SK-N-DZ (cell line): Measurements from ENCODE around the gene MED27.
A peak's percentile ranks its signal among the peaks of the same experiment; 100 is the strongest.
"Not testable (repeated sequence)": the region's sequence is repeated elsewhere in the genome, so short reads cannot be mapped to it uniquely, and the experiment has no call there.

Experiments used
- DNase-seq: peaks from one replicate; pipeline ENCODE4 v3.0.0-alpha.2; 2015; ENCODE audit warnings: low spot score

The MED27 gene

GRCh38 chr9:131925677-131926177, 153.9 kb downstream of the MED27 start:
- no peak for DNase-seq

GRCh38 chr9:131923766-131924165, 155.9 kb downstream of the MED27 start:
- no peak for DNase-seq

DNA sequence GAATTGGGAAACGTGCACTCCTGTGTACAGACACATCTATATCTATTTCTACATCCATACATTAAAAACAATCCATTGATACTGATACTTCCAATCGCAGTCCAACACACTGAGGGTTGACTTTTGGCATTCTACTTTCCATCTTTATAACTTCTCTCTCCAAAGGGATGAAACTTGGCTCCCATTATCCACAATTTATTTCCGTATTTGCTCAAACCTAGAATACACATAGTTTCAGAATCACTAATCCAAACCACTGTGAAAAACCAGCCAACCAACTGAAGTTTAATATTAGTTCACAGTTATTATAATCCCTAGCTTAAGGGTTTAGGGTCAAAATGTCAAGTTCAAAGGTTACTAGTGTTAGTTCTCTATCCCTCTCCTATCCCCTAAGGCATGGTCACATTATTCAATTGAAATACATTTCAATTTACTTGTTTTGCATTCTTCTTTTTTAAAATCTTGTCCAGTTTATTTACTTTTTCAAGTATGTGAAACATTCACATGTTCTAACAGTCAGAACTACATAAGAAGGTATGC, 156.5 kb downstream of the MED27 start:
- no peak for DNase-seq

- DNase-seq = not testable (repeated sequence)
These were observed 158.0 kb downstream of the MED27 start for GRCh38 chr9:131921635-131922034.

DNA sequence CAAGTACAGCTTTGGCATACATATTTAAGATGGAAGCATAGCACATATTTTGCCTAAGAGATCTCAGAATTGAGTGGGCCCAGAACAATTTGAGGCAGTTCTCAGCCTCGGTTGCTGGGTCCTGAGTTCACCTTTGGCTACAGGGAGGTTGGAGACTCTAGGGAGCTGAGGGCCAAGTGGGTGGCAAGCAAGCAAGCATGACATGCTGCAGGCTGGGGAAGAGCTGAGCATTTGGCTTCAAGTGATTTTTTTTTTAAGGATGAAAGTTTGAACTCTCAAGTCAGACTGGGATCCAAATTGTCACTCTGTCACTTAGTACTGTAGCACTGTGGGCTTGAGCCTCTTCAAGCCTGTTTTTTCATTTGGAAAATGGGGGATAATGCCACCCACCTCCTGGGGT, 160.5 kb downstream of the MED27 start:
- DNase-seq = no peak

- no peak for DNase-seq
These were observed 161.2 kb downstream of the MED27 start for GRCh38 chr9:131918481-131918880.

GRCh38 chr9:131917009-131917408, 162.7 kb downstream of the MED27 start:
- DNase-seq = no peak

DNA sequence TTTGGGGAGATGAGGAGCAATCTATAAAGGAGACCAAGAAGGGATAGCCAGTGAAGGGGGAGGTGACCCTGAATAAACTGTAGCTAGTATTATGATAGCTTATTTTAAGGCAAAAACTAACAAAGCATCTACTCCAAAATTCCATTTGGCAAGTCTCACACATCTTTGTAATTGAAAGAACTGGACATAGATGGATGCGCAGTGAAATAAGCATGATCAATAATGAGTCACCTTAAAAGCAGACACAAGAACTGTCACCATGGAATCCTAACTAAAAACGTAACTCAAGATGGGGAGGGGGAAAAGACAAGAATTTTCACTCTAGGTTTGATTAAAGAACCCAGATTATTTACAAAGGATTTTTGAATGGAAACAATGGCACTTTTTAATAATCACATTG, 164.5 kb downstream of the MED27 start:
- no peak for DNase-seq

DNA sequence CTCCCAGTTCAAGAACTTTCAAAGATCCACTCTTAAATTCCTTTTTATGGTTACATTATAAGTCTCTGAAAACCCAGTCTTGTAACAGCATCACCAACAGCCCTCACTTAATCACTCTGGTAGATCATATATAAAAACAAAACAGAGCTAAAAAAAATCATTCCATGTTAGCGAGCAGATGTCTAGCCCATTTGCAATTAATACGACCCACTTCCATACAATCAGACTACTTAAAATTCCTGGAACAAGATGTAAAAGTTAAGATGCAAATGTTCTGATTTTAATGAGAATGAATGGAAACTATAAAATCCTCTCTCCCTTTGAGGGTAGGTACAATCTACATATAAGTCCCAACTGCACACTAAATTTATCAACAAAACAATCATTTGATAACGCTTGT, 167.0 kb downstream of the MED27 start:
- DNase-seq = no peak

GRCh38 chr9:131912069-131912468, 167.6 kb downstream of the MED27 start:
- no peak for DNase-seq

GRCh38 chr9:131910572-131910971, 169.1 kb downstream of the MED27 start:
- no peak for DNase-seq

DNA sequence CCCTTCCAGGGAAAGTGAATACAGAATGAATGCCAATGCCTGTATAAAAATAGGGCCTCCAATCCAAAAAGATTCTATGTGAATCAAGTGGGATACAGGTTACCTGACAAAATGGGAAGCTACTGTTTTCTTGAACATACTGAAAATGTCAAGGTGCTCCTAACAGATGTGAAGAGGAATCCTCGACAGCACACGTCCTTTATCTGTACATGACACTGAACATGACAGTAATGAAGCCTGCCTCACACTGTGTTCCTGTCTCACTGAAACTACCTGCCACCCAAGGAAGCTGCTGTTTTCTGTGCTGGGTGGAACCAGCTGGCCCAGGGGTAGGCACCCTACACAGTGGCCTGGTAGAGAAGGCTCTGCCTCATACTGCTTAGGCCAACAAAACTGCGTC, 174.5 kb downstream of the MED27 start:
- DNase-seq = no peak

- DNase-seq = no peak
These were observed 180.1 kb downstream of the MED27 start for GRCh38 chr9:131899296-131900228.

GRCh38 chr9:131892902-131893500, 186.7 kb downstream of the MED27 start:
- DNase-seq = no peak

DNA sequence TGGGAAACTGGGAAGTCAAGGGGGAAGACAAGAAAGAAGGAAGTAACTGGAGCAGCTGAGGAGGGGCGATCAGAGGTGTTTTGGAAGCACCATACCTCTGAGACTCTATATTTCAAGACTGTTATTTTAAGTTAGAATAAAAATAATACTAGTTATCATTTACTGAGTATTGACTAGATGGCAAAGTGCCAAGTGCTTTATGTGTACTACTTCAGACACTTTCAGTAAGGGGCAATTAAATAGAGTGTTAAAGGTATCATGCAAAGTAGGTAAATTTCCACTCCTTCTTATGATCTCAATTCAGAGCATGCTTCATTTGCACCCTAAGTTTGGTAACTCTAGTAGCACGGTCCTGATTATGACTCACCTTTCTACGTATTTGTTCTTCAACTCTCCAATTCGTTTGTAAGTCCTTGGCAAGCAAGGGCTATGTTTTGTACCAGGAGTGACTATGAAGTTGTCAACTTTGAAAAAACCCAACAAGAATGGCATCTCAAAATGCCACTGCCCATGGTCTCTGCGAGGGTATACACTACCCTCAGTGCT, 187.4 kb downstream of the MED27 start:
- DNase-seq = no peak

GRCh38 chr9:131891598-131891997, 188.1 kb downstream of the MED27 start:
- no peak for DNase-seq

DNA sequence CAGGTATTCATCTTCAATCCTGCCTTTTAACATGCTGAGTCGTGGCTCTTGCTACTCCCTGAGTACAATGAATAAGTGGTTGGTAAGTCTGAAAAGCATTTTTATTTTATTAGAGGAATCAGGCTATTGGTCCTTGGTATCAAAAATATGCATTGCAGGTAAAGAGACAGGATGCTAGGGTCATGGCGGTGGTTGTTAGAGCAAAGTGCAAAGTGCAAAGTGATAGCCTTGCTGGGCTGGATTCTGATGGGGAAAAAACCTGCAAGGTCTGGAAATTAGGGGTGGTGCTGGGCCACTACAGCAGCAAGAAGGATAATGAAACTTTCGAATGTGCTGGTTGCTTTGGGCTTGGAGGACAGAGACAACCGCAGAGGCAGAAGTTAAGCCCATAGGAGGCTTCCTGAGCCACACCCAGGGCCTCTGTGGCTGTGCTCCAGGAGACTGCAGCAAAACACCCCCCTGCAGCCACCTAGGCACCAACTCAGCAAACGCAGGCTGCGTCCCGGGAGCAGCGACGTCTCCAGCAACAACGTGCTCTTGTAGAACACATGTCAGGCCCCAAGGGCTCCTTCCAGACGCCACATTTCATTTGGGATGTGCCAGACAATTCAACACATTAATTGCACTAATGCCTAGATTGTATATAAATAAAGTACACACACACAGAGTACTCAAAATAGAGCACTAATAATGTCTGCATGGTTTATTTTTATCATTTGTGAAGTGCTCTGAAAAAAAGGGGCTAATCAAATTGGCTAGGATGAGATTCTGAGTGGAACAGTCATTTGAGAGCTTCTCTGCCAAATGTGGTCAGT, 190.0 kb downstream of the MED27 start:
- DNase-seq = no peak

DNA sequence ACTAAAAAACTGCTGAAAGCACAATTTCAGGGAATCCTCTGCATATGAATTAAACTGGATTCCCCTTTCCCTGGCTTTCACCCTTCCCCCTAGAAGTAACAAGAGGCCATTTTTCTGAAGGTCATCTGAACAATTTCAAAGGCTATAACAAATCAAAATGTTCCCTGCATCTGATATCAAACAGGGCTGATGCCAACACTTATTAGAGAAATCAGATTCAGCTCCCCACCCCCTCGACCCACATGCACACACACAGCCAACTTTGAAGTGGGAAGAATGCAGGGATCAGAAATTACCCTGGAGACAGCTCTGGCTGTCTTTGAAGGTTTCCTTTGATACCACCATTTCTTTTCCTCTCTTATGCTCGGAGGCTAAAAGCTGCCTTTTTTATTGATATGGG, 190.7 kb downstream of the MED27 start:
- no peak for DNase-seq

- DNase-seq = no peak
These were observed 192.0 kb downstream of the MED27 start for GRCh38 chr9:131887680-131888079.

DNA sequence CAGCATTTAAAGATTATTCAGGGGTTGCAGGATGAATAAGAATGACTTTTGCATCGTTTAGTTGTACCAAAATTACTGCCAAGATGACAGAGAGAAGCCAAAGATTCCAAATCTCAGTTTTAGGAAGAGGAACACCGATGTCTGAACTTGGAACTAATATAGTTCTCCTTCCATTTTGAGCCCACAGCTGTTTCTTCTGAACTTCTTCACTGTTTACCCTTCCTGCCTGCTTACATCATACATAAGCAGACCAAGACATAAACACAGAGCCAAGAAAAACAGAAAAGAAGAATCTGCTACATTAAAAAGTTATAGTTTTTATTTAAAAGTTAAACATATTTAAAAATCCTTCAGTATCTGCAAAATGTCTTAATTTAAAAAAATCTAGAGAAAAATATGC, 192.8 kb downstream of the MED27 start:
- DNase-seq = no peak

DNA sequence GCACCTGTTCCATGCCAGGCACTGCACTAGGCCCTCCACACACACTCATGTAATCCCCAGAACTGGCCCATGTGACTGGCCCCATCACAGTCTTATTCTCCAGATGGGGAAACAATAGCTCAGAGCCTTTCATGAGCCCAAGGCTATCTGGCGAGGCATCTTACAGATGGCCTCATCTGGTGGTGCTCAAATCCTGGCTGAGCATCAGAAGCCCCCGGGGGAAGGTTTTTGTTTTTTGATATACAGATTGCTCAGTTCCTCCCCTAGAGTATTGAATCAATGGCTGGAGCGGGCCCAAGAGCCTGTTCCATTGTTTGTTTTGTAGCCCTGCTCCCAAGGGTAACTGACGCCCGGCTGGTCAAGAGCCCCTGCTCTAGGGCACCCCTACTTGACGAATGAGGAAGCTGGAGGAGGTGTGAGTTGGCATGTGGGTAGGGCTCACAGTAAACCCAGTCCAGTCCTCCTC, 194.5 kb downstream of the MED27 start:
- DNase-seq = peak; percentile 50
